Hepatocyte (in vitro differentiated cells): Measurements from ENCODE around the gene LSAMP.

Experiments used
- CTCF ChIP-seq: fragments of 200-600 bp; sonication (generic); IDR thresholded peaks from 2 replicates; pipeline ENCODE4 v1.5.1; 2016; ENCODE audit warnings: antibody characterized with exemption, mild to moderate bottlenecking; ENCODE audit not compliant: poor library complexity
- EZH2 ChIP-seq: fragments of 200-600 bp; sonication (generic); IDR thresholded peaks from 2 replicates; pipeline ENCODE4 v1.6.1; 2016; ENCODE audit warnings: antibody characterized with exemption, mild to moderate bottlenecking, borderline replicate concordance

- TF ChIP-seq CTCF, result no peak
- no peak for TF ChIP-seq EZH2
Measured at GRCh38 chr3:116165135-116165534, 280.2 kb downstream of the LSAMP start.
